Central memory CD8-positive, alpha-beta T cell (primary cell): ENCODE data around the gene CHST6.
"Not testable (repeated sequence)": the region's sequence is repeated elsewhere in the genome, so short reads cannot be mapped to it uniquely, and the experiment has no call there.

Source experiments
- ATAC-seq: fragments of 150-1000 bp; cut with Tn5 transposase; replicated peaks from 2 replicates; pipeline ENCODE4 v1.10.0; 2022; ENCODE audit warnings: mild to moderate bottlenecking, moderate FRiP score, moderate number of reproducible peaks; ENCODE audit not compliant: poor library complexity, severe bottlenecking; ENCODE audit errors: extremely low read depth
- DNase-seq, 2 donors: peaks; one replicate each; pipeline ENCODE4 v3.0.0; 2021; ENCODE audit warnings: low spot score in 2 of 2
- H3K27ac Mint-ChIP-seq: one replicate; pipeline ENCODE4 v1.8.0; 2022; ENCODE audit warnings: low read depth, mild to moderate bottlenecking, moderate library complexity, mixed read lengths
- H3K27me3 Mint-ChIP-seq: one replicate; pipeline ENCODE4 v1.8.0; 2022; ENCODE audit warnings: mixed read lengths
- H3K36me3 Mint-ChIP-seq: one replicate; pipeline ENCODE4 v1.8.0; 2022; ENCODE audit warnings: mild to moderate bottlenecking, moderate library complexity, mixed read lengths; ENCODE audit not compliant: insufficient read depth
- H3K4me1 Mint-ChIP-seq: one replicate; pipeline ENCODE4 v1.8.0; 2022; ENCODE audit warnings: mixed read lengths
- H3K4me3 Mint-ChIP-seq: one replicate; pipeline ENCODE4 v1.8.0; 2022; ENCODE audit warnings: mild to moderate bottlenecking, moderate library complexity, mixed read lengths
- H3K9me3 Mint-ChIP-seq: one replicate; pipeline ENCODE4 v1.8.0; 2022; ENCODE audit warnings: mixed read lengths

Gene CHST6

DNA sequence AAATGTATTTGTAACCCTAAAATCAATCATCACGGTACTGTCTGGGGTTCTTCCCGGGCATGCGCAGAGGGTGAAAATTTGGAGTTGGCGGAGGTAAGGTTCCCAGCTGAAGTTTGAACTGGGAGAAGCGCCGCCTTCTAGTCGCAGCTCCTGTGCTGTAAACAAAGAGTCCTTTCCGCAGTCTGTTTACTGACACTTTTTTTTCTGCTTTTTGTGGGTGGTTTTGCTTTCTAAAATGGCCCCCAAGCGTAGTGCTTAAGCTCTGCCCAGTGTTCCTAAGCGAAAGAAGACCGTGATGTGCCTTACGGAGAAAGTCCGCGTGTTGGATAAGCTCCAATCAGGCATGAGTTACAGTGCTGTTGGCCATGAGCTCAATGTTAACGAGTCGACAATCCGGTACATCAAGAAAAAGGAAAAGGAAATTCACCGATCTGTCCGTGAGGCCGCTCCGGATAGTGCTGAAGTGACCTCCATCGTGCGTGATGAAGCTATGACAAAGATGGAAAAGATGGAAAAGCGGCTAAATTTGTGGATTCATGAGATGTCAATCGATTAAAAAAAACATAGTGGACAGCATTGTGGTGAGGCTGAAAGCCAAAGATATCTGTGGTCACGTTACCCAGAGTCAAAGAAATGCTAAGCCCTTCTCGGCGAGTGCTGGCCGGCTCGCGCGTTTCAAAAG lies 61.4 kb downstream of the CHST6 start:
- H3K4me1 Mint-ChIP-seq: peaks cover 30% of the 10 kb centered on the region
- peaks cover 26% of the 10 kb centered on the region for H3K36me3 Mint-ChIP-seq
- H3K27ac Mint-ChIP-seq: peak overlapping the region; percentile 95
- H3K4me3 Mint-ChIP-seq: peak overlapping the region; percentile 93
- ATAC-seq: peak; percentile 75
- no peaks in the 10 kb centered on the region for H3K9me3 Mint-ChIP-seq
- DNase-seq: no peak
- H3K27me3 Mint-ChIP-seq: no peaks in the 10 kb centered on the region

DNA sequence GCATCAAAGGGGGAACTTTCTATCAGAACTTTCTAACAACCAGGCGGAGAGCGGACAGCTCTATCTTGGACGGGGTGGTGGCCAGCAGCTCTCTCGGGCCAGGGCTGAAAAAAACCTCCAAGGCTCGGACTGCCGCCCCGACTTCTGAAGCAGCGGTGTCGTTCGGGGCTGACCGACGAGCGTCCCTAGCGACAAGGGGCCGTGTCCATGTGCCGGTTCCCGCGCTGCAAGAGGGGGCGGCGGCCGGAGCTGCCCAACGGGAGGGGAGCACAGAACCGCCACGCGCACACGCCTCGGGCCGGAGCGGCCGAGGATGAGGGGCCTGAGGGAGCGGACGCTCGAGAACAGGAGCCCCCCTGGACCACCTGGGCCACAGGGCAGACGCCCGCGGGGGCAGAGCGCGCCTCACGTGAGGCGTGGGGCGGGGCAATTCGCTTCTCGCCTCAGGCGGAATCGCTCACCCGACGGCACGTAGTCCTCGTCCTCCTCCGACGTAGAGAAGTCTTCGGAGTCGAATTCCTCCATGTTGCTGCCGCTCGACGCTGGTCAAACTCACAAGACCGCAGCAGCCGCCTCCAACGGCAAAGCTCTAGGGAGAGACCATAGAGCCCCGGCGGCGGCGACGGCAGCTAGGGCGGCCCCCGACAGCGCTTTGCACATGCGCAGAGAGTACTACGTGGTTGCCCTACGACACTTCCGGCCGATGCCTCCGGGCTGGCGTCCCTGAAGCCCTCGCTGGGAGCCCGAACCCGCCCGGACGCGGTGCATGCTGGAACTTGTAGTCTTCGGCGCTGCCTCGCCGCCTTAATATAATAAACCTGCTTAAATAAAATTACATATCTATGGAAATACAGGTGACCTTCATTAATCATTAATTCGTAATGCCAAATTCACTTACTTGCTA lies 62.2 kb downstream of the CHST6 start, which contains the start of gene CFDP1:
Gene CFDP1 (minus strand): TSS at position 676 of the 904 bp plus-strand sequence. CDS start 151 bp downstream, at position 525.
- peak; percentile 87 for ATAC-seq
- H3K36me3 Mint-ChIP-seq: peaks cover 29% of the 10 kb centered on the region
- H3K4me1 Mint-ChIP-seq: peaks cover 38% of the 10 kb centered on the region
- H3K27ac Mint-ChIP-seq: peak within 1 kb of the TSS; percentile 95
- H3K9me3 Mint-ChIP-seq: no peaks in the 10 kb centered on the region
- DNase-seq: peak; percentile 92 to 94
- peak within 1 kb of the TSS; percentile 93 for H3K4me3 Mint-ChIP-seq
- no peaks in the 10 kb centered on the region for H3K27me3 Mint-ChIP-seq

DNA sequence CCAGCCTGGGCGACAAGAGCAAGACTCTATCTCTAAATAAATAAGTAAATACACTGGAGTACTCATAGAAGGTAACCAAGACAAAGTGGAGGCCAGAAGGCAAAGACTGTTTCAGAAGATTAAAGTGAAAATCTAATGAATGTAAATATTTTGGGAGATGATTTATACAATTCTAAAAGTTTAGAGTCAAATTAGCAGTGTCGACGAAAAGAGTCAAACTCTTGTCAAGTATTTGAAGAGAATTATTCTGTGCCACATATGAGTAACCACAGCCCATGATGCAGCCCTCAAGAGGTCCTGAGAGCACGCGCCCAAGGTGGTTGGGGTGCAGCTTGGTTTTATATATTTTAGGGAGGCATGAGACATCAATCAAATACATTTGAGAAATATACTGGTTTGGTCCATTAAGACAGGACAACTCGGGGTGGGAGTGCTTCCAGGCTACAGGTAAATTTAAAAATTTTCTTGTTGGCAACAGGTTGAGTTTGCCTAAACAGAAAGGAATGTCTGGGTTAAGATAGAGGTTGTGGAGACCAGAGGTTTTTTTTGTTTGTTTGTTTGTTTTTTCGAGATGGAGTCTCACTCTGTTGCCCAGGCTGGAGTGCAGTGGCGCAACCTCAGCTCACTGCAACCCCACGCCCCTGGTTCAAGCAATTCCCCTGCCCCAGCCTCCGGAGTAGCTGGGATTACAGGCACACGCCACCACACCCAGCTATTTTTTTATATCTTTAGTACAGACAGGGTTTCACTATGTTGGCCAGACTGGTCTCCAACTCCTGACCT lies 65.4 kb downstream of the CHST6 start:
- no peaks in the 10 kb centered on the region for H3K27me3 Mint-ChIP-seq
- peaks cover 30% of the 10 kb centered on the region for H3K36me3 Mint-ChIP-seq
- H3K9me3 Mint-ChIP-seq: no peaks in the 10 kb centered on the region
- DNase-seq: no peak
- peak overlapping the region; percentile 29 for H3K27ac Mint-ChIP-seq
- ATAC-seq: no peak
- no peak overlapping the region for H3K4me3 Mint-ChIP-seq
- H3K4me1 Mint-ChIP-seq: peaks cover 45% of the 10 kb centered on the region

GRCh38 chr16:75426524-75426923 lies 68.7 kb downstream of the CHST6 start:
- H3K4me1 Mint-ChIP-seq: peaks cover 28% of the 10 kb centered on the region

DNA sequence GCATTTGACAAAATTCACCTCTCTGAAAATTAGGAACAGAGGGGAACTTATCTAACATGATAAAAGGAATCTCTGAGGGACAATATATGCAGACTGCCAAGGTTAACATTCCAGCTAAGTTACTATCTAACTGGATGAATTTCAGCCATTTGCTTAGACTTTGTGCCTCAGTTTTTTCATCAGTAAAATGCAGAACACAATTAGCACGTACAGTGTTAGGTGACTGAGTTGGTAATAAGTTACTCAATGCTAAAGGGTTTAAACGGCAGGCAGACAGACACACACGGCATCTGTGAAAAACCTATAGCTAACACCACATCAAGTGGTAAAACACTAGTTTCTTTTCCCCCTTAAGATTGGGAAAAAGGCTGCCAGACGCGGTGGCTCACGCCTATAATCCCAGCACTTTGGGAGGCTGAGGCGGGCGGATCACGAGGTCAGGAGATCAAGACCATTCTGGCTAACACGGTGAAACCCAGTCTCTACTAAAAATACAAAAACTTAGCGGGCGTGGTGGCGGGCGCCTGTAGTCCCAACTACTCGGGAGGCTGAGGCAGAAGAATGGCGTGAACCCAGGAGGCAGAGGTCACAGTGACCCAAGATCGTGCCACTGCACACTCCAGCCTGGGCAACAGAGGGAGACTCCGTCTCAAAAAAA lies 71.0 kb downstream of the CHST6 start:
- not testable (repeated sequence) for DNase-seq, H3K27ac Mint-ChIP-seq, H3K9me3 Mint-ChIP-seq, H3K36me3 Mint-ChIP-seq, H3K27me3 Mint-ChIP-seq, H3K4me3 Mint-ChIP-seq, ATAC-seq
- H3K4me1 Mint-ChIP-seq: peaks cover 33% of the 10 kb centered on the region

More at GRCh38 chr16:75426524-75426923, 68.7 kb downstream of the CHST6 start:
- not testable (repeated sequence) for H3K4me3 Mint-ChIP-seq, H3K27me3 Mint-ChIP-seq, ATAC-seq, DNase-seq, H3K27ac Mint-ChIP-seq, H3K9me3 Mint-ChIP-seq
- H3K36me3 Mint-ChIP-seq: peaks cover 12% of the 10 kb centered on the region

DNA sequence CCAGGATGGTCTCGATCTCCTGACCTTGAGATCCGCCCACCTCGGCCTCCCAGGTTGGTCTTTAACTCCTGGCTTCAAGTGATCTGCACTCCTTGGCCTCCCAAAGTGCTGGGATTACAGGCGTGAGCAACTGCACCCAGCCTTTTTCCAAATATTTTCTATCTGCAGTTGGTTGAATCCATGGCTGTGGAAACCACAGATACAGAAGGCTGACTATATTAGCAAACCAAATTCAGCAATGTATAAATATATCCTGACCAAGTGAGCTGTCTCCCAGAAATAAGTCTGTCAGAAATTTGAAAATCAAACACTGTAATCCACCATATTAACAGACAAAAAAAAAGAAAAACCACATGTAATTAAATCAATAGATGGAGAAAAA lies 71.5 kb downstream of the CHST6 start:
- no peaks in the 10 kb centered on the region for H3K9me3 Mint-ChIP-seq
- H3K27ac Mint-ChIP-seq: no peak overlapping the region
- H3K27me3 Mint-ChIP-seq: no peaks in the 10 kb centered on the region
- peaks cover 30% of the 10 kb centered on the region for H3K4me1 Mint-ChIP-seq
- peaks cover 8% of the 10 kb centered on the region for H3K36me3 Mint-ChIP-seq
- ATAC-seq: no peak
- no peak for DNase-seq
- H3K4me3 Mint-ChIP-seq: no peak overlapping the region
